Hepatocyte (in vitro differentiated cells): ENCODE results near the gene ZNF354B. TPM values are rescaled to one million over a fixed set of nuclear protein-coding genes. Genes with fewer than 3 reads are reported as not detected.
"Not testable (repeated sequence)": the region's sequence is repeated elsewhere in the genome, so short reads cannot be mapped to it uniquely, and the experiment has no call there.

Source experiments
- DNase-seq: peaks from one replicate; pipeline ENCODE4 v3.0.0-alpha.2; 2016; ENCODE audit warnings: low spot score
- H2AFZ ChIP-seq: fragments of 200-600 bp; sonication (generic); 2 replicates; pipeline ENCODE4 v1.6.0; 2016; ENCODE audit warnings: antibody characterized with exemption, mild to moderate bottlenecking
- H3K27ac ChIP-seq: fragments of 200-600 bp; sonication (generic); 2 replicates; pipeline ENCODE4 v1.5.1; 2016; ENCODE audit warnings: mild to moderate bottlenecking
- H3K27me3 ChIP-seq: fragments of 200-600 bp; sonication (generic); 2 replicates; pipeline ENCODE4 v1.6.1; 2016
- H3K36me3 ChIP-seq: fragments of 200-600 bp; sonication (generic); replicated peaks from 2 replicates; pipeline ENCODE4 v1.5.1; 2016; ENCODE audit warnings: low read depth; ENCODE audit not compliant: insufficient read depth
- H3K4me1 ChIP-seq: fragments of 200-600 bp; sonication (generic); 2 replicates; pipeline ENCODE4 v1.5.1; 2016; ENCODE audit warnings: mild to moderate bottlenecking, moderate library complexity; ENCODE audit not compliant: insufficient read depth
- H3K4me2 ChIP-seq: fragments of 200-600 bp; sonication (generic); 2 replicates; pipeline ENCODE4 v1.6.0; 2016
- H3K4me3 ChIP-seq: fragments of 200-600 bp; sonication (generic); 2 replicates; pipeline ENCODE4 v1.5.1; 2016; ENCODE audit warnings: mild to moderate bottlenecking
- H3K79me2 ChIP-seq: fragments of 200-600 bp; sonication (generic); 2 replicates; pipeline ENCODE4 v1.6.0; 2017; ENCODE audit warnings: mild to moderate bottlenecking
- H3K9me2 ChIP-seq: fragments of 200-600 bp; sonication (generic); replicated peaks from 2 replicates; pipeline ENCODE4 v1.6.0; 2017; ENCODE audit warnings: mild to moderate bottlenecking; ENCODE audit not compliant: insufficient read depth
- H3K9me3 ChIP-seq: fragments of 200-600 bp; sonication (generic); 2 replicates; pipeline ENCODE4 v1.5.1; 2016; ENCODE audit warnings: low read depth, mild to moderate bottlenecking
- H4K20me1 ChIP-seq: fragments of 200-600 bp; sonication (generic); 2 replicates; pipeline ENCODE4 v1.6.0; 2016; ENCODE audit warnings: mild to moderate bottlenecking; ENCODE audit not compliant: insufficient read depth, poor library complexity, severe bottlenecking
- CTCF ChIP-seq: fragments of 200-600 bp; sonication (generic); IDR thresholded peaks from 2 replicates; pipeline ENCODE4 v1.5.1; 2016; ENCODE audit warnings: antibody characterized with exemption, mild to moderate bottlenecking; ENCODE audit not compliant: poor library complexity
- EZH2 ChIP-seq: fragments of 200-600 bp; sonication (generic); IDR thresholded peaks from 2 replicates; pipeline ENCODE4 v1.6.1; 2016; ENCODE audit warnings: antibody characterized with exemption, mild to moderate bottlenecking, borderline replicate concordance
- EZH2phosphoT487 ChIP-seq: fragments of 200-600 bp; sonication (generic); IDR thresholded peaks from one replicate; pipeline ENCODE4 v1.6.1; 2018; ENCODE audit warnings: antibody characterized with exemption, mild to moderate bottlenecking, low read depth, moderate library complexity; ENCODE audit not compliant: unreplicated experiment, severe bottlenecking
- WGBS: methylation state at CpG from one replicate; pipeline ENCODE4 v1.1.6; 2016; ENCODE audit warnings: low lambda C conversion rate; ENCODE audit errors: missing lambda C conversion rate; 5-methylcytosine and 5-hydroxymethylcytosine counted together
- polyA plus RNA-seq: library from polyadenylated mRNA; unstranded; fragments of >200 nt; fragmentation: Nextera tagmentation; extraction: Ambion mirVana; gene quantifications from 2 replicates; pipeline ENCODE4 v1.2.1, GENCODE V29; 2016
- total RNA-seq: library from RNA; depleted of rRNA; stranded (reverse); fragments of >200 nt; gene quantifications from 2 replicates; pipeline ENCODE4 v1.2.3, GENCODE V29; 2014

The ZNF354B gene
- total and polyA plus RNA-seq, 2 experiments from 2014 or later, result 12.8 to 16.1 TPM

DNA sequence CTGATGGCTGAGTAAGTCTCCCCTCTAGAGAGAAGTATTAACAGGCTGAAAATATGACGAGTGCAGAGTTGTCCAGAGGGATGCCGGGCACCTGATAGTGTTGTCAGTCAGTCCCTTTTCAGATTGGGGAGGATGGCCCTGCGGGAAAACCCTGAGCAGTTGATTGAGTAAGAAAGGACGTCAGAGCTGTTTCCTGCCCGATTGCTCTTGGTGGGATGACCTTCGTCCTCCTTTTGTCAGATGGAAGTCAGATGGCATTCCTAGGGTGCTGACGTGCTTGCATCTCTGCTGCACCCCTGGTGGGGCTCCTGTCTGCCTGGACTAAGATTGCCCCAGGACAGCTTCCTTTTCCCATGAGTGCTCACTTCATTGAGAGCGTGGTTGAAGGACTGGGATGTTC lies 9.8 kb downstream of the ZNF354B start:
- TF ChIP-seq EZH2 (no peak), CTCF (no peak), EZH2phosphoT487 (no peak)
- H3K79me2 ChIP-seq, result peaks cover 17% of the 10 kb centered on the region
- no peak for DNase-seq
- no peaks in the 10 kb centered on the region for H3K4me1 ChIP-seq
- no peak overlapping the region for H3K4me2 ChIP-seq
- H3K9me3 ChIP-seq, result peaks cover 1% of the 10 kb centered on the region
- no peak overlapping the region for H2AFZ ChIP-seq
- no peak overlapping the region for H3K4me3 ChIP-seq
- no peaks in the 10 kb centered on the region for H3K27me3 ChIP-seq
- 85% methylated on average over 8 of the region's 8 CpGs for WGBS
- no peak overlapping the region for H3K27ac ChIP-seq
- H3K9me2 ChIP-seq, result no peaks in the 10 kb centered on the region
- H3K36me3 ChIP-seq, result peaks cover 7% of the 10 kb centered on the region
- H4K20me1 ChIP-seq, result no peaks in the 10 kb centered on the region

DNA sequence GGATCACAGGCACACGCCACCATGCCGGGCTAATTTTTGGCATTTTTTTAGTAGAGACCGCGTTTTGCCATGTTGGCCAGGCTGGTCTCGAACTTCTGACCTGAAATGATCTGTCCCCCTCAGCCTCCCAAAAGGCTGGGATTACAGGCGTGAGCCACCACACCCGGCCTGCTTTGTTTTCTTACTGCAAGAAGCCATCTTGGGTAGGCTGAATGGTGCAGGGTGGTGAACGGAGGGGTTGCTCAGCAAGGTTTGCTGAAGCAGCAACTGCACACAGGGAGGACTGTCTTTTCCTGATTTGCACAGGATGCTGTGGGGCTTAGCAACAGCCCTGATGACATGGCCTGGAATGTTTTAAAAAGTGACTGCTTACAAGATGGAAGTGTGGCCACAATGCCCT lies 10.7 kb downstream of the ZNF354B start:
- Histone ChIP-seq H3K4me3 (no peak overlapping the region), H3K27me3 (no peaks in the 10 kb centered on the region), H4K20me1 (no peaks in the 10 kb centered on the region), H2AFZ (no peak overlapping the region), H3K9me2 (no peaks in the 10 kb centered on the region), H3K4me2 (no peak overlapping the region), H3K79me2 (peaks cover 14% of the 10 kb centered on the region), H3K9me3 (peaks cover 8% of the 10 kb centered on the region), H3K36me3 (peaks cover 7% of the 10 kb centered on the region), H3K4me1 (no peaks in the 10 kb centered on the region), H3K27ac (no peak overlapping the region)
- DNase-seq, result no peak
- TF ChIP-seq EZH2, result no peak
- TF ChIP-seq CTCF, result no peak
- no peak for TF ChIP-seq EZH2phosphoT487
- WGBS, result 98% methylated on average over 8 of the region's 8 CpGs

DNA sequence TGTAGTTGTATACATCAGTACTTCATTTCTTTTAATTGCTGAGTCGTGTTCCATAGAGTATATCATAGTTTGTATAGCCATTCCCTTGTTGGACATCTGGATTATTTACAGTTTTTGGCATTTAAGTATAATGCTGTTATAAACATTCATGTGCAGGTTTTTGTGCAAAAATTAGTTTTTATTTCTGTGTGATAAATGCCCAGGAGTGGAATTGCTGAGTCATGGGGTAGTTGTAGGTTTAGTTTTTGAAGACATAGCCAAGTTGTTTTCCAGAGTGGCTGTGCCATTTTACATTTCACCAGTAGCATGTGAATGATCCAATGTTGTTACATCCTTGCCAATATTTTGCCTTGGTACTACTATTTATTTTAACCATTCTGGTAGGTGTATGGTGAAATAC lies 12.5 kb downstream of the ZNF354B start:
- 94% methylated on average over 1 of the region's 1 CpG for WGBS
- H3K79me2 ChIP-seq, result peaks cover 9% of the 10 kb centered on the region
- no peak for TF ChIP-seq EZH2phosphoT487
- no peak for TF ChIP-seq EZH2
- no peak for TF ChIP-seq CTCF
- H4K20me1 ChIP-seq, result no peaks in the 10 kb centered on the region
- peaks cover 8% of the 10 kb centered on the region for H3K9me3 ChIP-seq
- no peak overlapping the region for H3K4me2 ChIP-seq
- H3K9me2 ChIP-seq, result no peaks in the 10 kb centered on the region
- no peaks in the 10 kb centered on the region for H3K4me1 ChIP-seq
- H3K36me3 ChIP-seq, result no peaks in the 10 kb centered on the region
- DNase-seq, result no peak
- no peak overlapping the region for H2AFZ ChIP-seq
- no peaks in the 10 kb centered on the region for H3K27me3 ChIP-seq
- no peak overlapping the region for H3K27ac ChIP-seq
- H3K4me3 ChIP-seq, result no peak overlapping the region

GRCh38 chr5:178883115-178883694 lies 23.5 kb downstream of the ZNF354B start:
- H4K20me1 ChIP-seq, H3K4me1 ChIP-seq, H3K4me2 ChIP-seq, H3K9me2 ChIP-seq, H3K4me3 ChIP-seq, DNase-seq, H2AFZ ChIP-seq, H3K27ac ChIP-seq, H3K27me3 ChIP-seq, H3K79me2 ChIP-seq: not testable (repeated sequence)
- Histone ChIP-seq H3K36me3 (peaks cover 22% of the 10 kb centered on the region), H3K9me3 (peaks cover 85% of the 10 kb centered on the region)
- 100% methylated on average over 4 of the region's 4 CpGs for WGBS
